Peyer's patch (tissue), 4 donors: Measurements from ENCODE around the gene P2RY13. TPM values are rescaled to one million over a fixed set of nuclear protein-coding genes. Genes with fewer than 3 reads are reported as not detected.

Experiments used
- DNase-seq, 3 donors: peaks; one replicate each; pipeline ENCODE4 v3.0.0-alpha.2; 2017 to 2019
- H3K27ac ChIP-seq, 4 donors: fragments of 200-600 bp; sonication (generic); one replicate each; pipeline ENCODE4 v1.5.1; 2016 to 2019
- H3K27me3 ChIP-seq, 2 donors: fragments of 200-600 bp; sonication (generic); one replicate each; pipeline ENCODE4 v1.5.1; 2019
- H3K36me3 ChIP-seq, 3 donors: fragments of 200-600 bp; sonication (generic); one replicate each; pipeline ENCODE4 v1.5.1; 2016 to 2019
- H3K4me1 ChIP-seq, 4 donors: fragments of 200-600 bp; sonication (generic); one replicate each; pipeline ENCODE4 v1.5.1; 2016 to 2019
- H3K4me3 ChIP-seq, 4 donors: fragments of 200-600 bp; sonication (generic); 1 replicate in 3 of 4; 2 replicates in 1 of 4; pipeline ENCODE4 v1.5.1; 2016 to 2019; ENCODE audit warnings: mild to moderate bottlenecking in 1 of 4
- H3K9me3 ChIP-seq, 4 donors: fragments of 200-600 bp; sonication (generic); one replicate each; pipeline ENCODE4 v1.5.1; 2016 to 2019; ENCODE audit warnings: mild to moderate bottlenecking in 1 of 4
- POLR2A ChIP-seq, 2 donors: fragments of 450-650 bp; IDR thresholded peaks; one replicate each; pipeline ENCODE4 v1.5.1; 2017; ENCODE audit warnings: antibody characterized with exemption in 2 of 2, mild to moderate bottlenecking in 2 of 2, moderate library complexity in 2 of 2
- total RNA-seq, 4 donors: library from RNA; depleted of rRNA; stranded (reverse); fragments of >200 nt; gene quantifications; one replicate each; pipeline ENCODE4 v1.1.0, GENCODE V29; 2016
- TF ChIP-seq, protein P1 (sequence below), 6 experiments: fragments of 450-650 bp in 4 of 6; fragments of 200-600 bp in 2 of 6; sonication (generic) in 1 of 6; IDR thresholded peaks; one replicate each; pipeline ENCODE4 v1.5.1; 2017 to 2019; ENCODE audit warnings: antibody characterized with exemption in 6 of 6, mild to moderate bottlenecking in 3 of 6, moderate library complexity in 1 of 6

The P2RY13 gene
- total RNA-seq, 4 donors from 2014 or later: 0.67 to 1.7 TPM; not detected in 2

DNA sequence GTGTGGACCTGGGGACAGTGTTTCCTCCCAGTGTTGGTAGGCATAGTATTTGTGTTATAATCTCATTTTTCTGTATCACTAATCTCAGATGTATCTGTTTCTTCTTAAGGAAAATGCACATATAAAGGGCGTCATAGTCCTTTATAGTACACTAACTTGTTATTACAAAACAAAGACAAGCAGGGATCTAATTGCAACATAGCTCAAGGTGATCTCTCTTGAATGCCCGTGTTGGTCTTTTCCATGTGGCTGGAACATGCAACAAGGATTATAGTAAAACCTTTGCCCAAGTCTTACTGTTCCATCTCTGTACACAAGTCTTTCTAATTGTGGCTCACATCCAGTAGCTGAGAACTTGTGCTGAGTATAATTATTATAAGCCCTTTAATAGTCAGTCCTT, 9.2 kb downstream of the P2RY13 start:
- Histone ChIP-seq H3K4me3 (no peak overlapping the region), H3K27ac (no peak overlapping the region), H3K36me3 (no peaks in the 10 kb centered on the region), H3K9me3 (no peaks in the 10 kb centered on the region), H3K4me1 (no peaks in the 10 kb centered on the region), H3K27me3 (no peaks in the 10 kb centered on the region)
- DNase-seq: no peak
- no peak for TF ChIP-seq POLR2A (IDR thresholded peaks at IDR 0.05)
- TF ChIP-seq, protein P1, sequence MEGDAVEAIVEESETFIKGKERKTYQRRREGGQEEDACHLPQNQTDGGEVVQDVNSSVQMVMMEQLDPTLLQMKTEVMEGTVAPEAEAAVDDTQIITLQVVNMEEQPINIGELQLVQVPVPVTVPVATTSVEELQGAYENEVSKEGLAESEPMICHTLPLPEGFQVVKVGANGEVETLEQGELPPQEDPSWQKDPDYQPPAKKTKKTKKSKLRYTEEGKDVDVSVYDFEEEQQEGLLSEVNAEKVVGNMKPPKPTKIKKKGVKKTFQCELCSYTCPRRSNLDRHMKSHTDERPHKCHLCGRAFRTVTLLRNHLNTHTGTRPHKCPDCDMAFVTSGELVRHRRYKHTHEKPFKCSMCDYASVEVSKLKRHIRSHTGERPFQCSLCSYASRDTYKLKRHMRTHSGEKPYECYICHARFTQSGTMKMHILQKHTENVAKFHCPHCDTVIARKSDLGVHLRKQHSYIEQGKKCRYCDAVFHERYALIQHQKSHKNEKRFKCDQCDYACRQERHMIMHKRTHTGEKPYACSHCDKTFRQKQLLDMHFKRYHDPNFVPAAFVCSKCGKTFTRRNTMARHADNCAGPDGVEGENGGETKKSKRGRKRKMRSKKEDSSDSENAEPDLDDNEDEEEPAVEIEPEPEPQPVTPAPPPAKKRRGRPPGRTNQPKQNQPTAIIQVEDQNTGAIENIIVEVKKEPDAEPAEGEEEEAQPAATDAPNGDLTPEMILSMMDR (IDR thresholded peaks at IDR 0.05): no peak

DNA sequence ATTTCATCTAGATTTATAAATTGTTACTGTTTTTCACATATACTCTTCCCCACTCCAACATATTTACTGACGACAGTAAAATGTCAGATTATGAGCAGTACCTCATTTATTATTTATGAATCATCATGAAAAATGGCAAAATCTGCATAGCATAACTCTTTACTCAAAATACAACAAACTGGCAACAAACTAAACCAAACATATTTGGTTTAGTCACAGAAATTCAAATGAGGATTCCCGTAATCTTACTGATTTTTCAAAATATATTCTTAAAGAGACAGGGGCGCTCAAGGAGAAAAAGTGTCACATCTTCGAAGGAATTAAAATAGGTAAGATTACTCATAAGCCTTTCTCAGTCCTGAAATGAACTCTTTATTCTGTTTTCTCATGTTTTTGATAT, 9.7 kb downstream of the P2RY13 start:
- H3K4me1 ChIP-seq: no peaks in the 10 kb centered on the region
- H3K9me3 ChIP-seq: no peaks in the 10 kb centered on the region
- no peaks in the 10 kb centered on the region for H3K36me3 ChIP-seq
- no peak overlapping the region for H3K27ac ChIP-seq
- DNase-seq: no peak
- no peak overlapping the region for H3K4me3 ChIP-seq
- no peak for TF ChIP-seq POLR2A (IDR thresholded peaks at IDR 0.05)
- TF ChIP-seq, protein P1 (IDR thresholded peaks at IDR 0.05): no peak
- no peaks in the 10 kb centered on the region for H3K27me3 ChIP-seq

DNA sequence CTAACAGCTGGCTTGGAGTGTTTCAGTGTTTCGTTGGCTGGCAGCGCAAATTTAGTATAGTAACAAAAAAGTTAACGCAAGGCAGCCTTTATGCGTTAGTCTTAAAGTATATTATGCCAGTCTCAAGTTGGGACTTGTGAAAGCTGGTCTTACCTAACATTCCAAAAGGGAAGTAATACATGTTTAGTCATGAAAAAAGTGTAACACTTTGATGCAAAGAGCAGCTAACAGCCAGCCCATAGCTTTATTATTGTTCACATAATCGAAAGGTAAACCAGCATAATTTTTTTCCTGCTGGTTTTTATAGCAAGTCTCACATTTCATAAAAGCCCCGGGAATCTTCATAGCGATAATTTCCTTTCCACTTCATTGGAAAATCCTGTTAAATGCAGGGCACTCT, 10.4 kb downstream of the P2RY13 start:
- Histone ChIP-seq H3K27ac (no peak overlapping the region), H3K9me3 (no peaks in the 10 kb centered on the region), H3K4me1 (no peaks in the 10 kb centered on the region), H3K27me3 (no peaks in the 10 kb centered on the region), H3K36me3 (no peaks in the 10 kb centered on the region), H3K4me3 (no peak overlapping the region)
- TF ChIP-seq, protein P1 (IDR thresholded peaks at IDR 0.05): no peak
- TF ChIP-seq POLR2A (IDR thresholded peaks at IDR 0.05): no peak
- DNase-seq: no peak

DNA sequence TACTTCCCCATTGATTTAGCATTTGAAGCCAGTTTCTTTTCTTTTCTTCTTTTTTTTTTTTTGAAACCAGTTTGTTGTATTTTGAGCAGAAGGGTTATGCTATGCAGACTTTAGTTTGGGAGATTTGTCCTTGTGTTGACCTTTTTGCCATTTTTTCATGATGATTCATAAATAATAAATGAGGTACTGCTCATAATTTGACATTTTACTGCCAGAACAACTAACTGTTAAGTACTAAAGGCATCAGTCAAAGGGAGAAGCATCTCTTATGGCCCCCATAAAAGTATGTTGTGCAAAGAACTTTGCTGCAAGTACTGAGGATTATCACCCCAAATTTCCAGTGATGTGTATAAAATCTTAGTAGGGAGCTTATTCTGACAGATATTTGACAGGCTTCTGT, 11.0 kb downstream of the P2RY13 start:
- no peak for DNase-seq
- TF ChIP-seq POLR2A (IDR thresholded peaks at IDR 0.05): no peak
- TF ChIP-seq, protein P1 (IDR thresholded peaks at IDR 0.05): no peak
- Histone ChIP-seq H3K9me3 (no peaks in the 10 kb centered on the region), H3K4me3 (no peak overlapping the region), H3K36me3 (no peaks in the 10 kb centered on the region), H3K4me1 (no peaks in the 10 kb centered on the region), H3K27me3 (no peaks in the 10 kb centered on the region), H3K27ac (no peak overlapping the region)

DNA sequence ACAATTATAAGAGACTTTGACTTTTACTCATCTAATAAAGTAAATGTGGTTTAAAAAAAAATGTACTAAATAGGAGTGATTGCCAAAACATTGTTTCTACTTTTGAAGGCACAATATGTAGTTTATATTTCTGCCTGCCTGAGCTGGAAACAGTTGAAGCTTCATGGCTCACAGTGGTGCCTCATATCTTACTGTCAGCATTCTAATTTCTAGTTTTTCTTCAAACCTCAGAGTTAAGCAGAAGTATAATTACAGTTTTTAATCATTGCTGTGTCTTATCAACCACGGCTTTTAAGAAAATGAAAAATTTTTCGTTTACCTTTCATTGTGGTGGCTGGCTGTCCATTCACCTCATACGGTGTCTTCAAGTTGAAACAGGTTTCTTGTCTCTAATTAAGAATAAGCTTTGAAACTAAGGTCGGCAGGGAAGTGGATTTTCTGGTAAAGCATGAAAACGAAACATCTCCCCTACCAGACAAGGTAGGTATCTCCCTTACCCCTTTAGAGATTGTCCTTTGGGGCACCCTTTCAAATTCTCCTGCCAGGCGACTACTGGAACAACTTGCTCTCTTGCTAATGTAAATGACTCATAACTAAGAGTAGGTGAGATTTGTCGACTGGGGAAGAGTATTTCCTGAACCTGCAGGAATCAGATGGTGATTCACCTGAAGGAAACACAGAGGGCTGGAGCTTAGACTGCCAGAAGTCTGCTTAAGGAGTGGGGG, 12.9 kb downstream of the P2RY13 start, which contains the start of gene GPR87:
TSS of gene GPR87 (minus strand) at position 554 of the 725 bp plus-strand sequence. CDS start 16,720 bp downstream, outside the sequence.
- Histone ChIP-seq H3K4me1 (no peaks in the 10 kb centered on the region), H3K4me3 (no peak within 1 kb of the TSS), H3K9me3 (no peaks in the 10 kb centered on the region), H3K36me3 (no peaks in the 10 kb centered on the region), H3K27ac (no peak within 1 kb of the TSS), H3K27me3 (no peaks in the 10 kb centered on the region)
- TF ChIP-seq, protein P1 (IDR thresholded peaks at IDR 0.05): no peak
- TF ChIP-seq POLR2A (IDR thresholded peaks at IDR 0.05): no peak
- DNase-seq: no peak
